ENCODE measurements around the gene RCCD1. TPM values are rescaled to one million over a fixed set of nuclear protein-coding genes. Genes with fewer than 3 reads are reported as not detected.

The RCCD1 gene
- total RNA-seq, 1 experiment from 2014 or later: 22.8 TPM

DNA sequence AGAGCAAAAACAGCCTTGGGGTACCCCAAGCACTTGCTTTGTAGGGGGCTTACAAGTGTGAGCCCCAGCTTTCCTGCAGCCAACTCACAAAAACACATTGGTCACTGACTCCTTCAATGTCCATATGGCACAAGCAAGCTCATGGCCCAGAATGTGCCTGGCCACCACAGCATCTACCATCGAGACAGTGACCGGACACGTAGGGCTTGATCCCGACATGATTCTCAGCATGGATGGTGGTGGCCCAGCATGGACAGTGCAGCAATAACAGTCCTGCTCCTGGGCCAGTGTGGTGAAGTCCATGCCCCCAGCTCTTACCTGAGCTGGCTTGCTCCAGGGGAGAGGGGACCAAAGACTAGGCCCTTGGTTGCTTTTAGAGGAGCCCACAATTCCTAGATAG is 13.6 kb upstream of the RCCD1 start:
- Histone ChIP-seq H4K5ac (ENCODE audit: insufficient read length, low read depth, low read length) (no peak overlapping the region), H2BK120ac (ENCODE audit: low read depth, low read length, poor library complexity, severe bottlenecking) (no peak overlapping the region), H3K23me2 (ENCODE audit: insufficient read length, low read depth, low read length, poor library complexity, severe bottlenecking) (no peaks in the 10 kb centered on the region), H3K4me2 (ENCODE audit: insufficient read depth, insufficient read length, low read length) (no peak overlapping the region), H4K91ac (ENCODE audit: insufficient read length, low read depth, low read length) (no peak overlapping the region), H2AK5ac (ENCODE audit: insufficient read length, low read length) (no peak overlapping the region), H3T11ph (ENCODE audit: low read length) (no peak overlapping the region), H3K23ac (ENCODE audit: insufficient read length, low read depth, low read length) (no peak overlapping the region), H3K79me2 (ENCODE audit: insufficient read depth, low read length) (no peaks in the 10 kb centered on the region; the same call in 1 of the 2 replicates), H3K9ac (ENCODE audit: extremely low read depth, insufficient read length, low read length) (no peak overlapping the region), H3K79me1 (ENCODE audit: insufficient read depth, low read depth, low read length, poor library complexity, severe bottlenecking) (no peaks in the 10 kb centered on the region), H2BK20ac (ENCODE audit: low read depth, low read length, poor library complexity, severe bottlenecking) (no peak overlapping the region), H2BK15ac (ENCODE audit: low read depth, low read length) (no peak overlapping the region), H3K27me3 (ENCODE audit: insufficient read depth, low read length) (no peaks in the 10 kb centered on the region), H3K4me1 (ENCODE audit: insufficient read depth, low read length) (no peaks in the 10 kb centered on the region), H2BK5ac (ENCODE audit: insufficient read length, low read length) (no peak overlapping the region), H4K20me1 (ENCODE audit: control insufficient read depth, insufficient read depth, insufficient read length) (no peaks in the 10 kb centered on the region), H3K18ac (ENCODE audit: insufficient read length, low read depth, low read length) (no peak overlapping the region), H3K9me3 (ENCODE audit: control insufficient read depth, low read depth, low read length) (no peaks in the 10 kb centered on the region), H2AFZ (ENCODE audit: low read length) (no peak overlapping the region), H3K27ac (ENCODE audit: insufficient read length, low read depth, low read length) (no peak overlapping the region), H3K56ac (ENCODE audit: insufficient read length, low read depth, low read length) (no peak overlapping the region), H3K14ac (ENCODE audit: insufficient read depth, low read length) (no peak overlapping the region), H2BK12ac (ENCODE audit: insufficient read length, low read depth, low read length) (no peak overlapping the region), H3K4ac (ENCODE audit: low read depth, low read length) (no peak overlapping the region), H4K8ac (replicated peaks; ENCODE audit: insufficient read length, low read depth, low read length) (no peak overlapping the region)
- no peak overlapping the region for H3K4me3 Mint-ChIP-seq
- no peak for TF ChIP-seq CTCF (conservative IDR thresholded peaks at IDR 0.05)
- H3K27me3 Mint-ChIP-seq (ENCODE audit: low read depth): no peaks in the 10 kb centered on the region; the same call in 1 of the 2 replicates
- no CpG with 5 or more reads among the region's 4 CpGs for whole genome bisulfite sequencing (ENCODE audit: extremely low coverage, insufficient read length, low lambda C conversion rate)
- H3K9me3 Mint-ChIP-seq: no peaks in the 10 kb centered on the region
- H3K36me3 Mint-ChIP-seq (ENCODE audit: insufficient read depth in 1 of 3, low read depth in 3 of 3): peaks cover 52 to 75% (median 67%) of the 10 kb centered on the region in 3 experiments; a peak in 6 of 7 replicates
- no peak overlapping the region for H3K27ac Mint-ChIP-seq
- no peak for DNase-seq
- peaks cover 5% of the 10 kb centered on the region in 2 experiments for H3K4me1 Mint-ChIP-seq

Data from H9 (cell line).